Measurements from ENCODE around the gene GUCD1. TPM values are rescaled to one million over a fixed set of nuclear protein-coding genes. Genes with fewer than 3 reads are reported as not detected.
"Not testable (repeated sequence)": the region's sequence is repeated elsewhere in the genome, so short reads cannot be mapped to it uniquely, and the experiment has no call there.

Gene GUCD1
- total RNA-seq, 1 donor from 2014 or later, result 84.7 TPM

DNA sequence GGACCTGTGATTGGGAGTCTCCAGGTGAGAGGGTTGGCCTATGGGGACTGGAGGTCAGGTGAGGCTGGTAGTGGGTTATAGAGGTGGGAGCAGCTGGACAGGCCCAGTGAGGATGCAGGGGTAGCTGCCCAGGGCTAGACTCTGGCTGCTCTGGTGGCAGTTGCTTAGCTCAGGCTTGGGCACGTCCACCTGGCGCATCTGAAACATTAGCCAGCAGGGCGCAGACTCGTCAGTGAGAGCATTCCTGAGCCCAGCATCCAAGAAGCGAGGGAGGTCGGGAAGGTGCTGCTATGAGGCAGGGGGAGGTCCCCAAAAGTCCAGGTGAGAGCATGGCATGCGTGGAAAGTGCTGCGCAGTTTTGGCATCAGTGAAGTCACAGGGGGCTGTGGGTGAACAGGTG lies 44.6 kb upstream of the GUCD1 start:
- no peak overlapping the region for H3K4me3 Mint-ChIP-seq (ENCODE audit: unreplicated experiment)
- DNase-seq (ENCODE audit: low spot score), result no peak
- no peak overlapping the region for H3K27ac Mint-ChIP-seq (ENCODE audit: unreplicated experiment)
- no peak for TF ChIP-seq CTCF (IDR thresholded peaks at IDR 0.05)
- peaks cover 10% of the 10 kb centered on the region for H3K4me1 Mint-ChIP-seq (ENCODE audit: low read depth)
- H3K27me3 Mint-ChIP-seq (ENCODE audit: low read depth), result no peaks in the 10 kb centered on the region
- no peaks in the 10 kb centered on the region for H3K36me3 Mint-ChIP-seq (ENCODE audit: low read depth)
- H3K9me3 Mint-ChIP-seq (ENCODE audit: low read depth), result no peaks in the 10 kb centered on the region

DNA sequence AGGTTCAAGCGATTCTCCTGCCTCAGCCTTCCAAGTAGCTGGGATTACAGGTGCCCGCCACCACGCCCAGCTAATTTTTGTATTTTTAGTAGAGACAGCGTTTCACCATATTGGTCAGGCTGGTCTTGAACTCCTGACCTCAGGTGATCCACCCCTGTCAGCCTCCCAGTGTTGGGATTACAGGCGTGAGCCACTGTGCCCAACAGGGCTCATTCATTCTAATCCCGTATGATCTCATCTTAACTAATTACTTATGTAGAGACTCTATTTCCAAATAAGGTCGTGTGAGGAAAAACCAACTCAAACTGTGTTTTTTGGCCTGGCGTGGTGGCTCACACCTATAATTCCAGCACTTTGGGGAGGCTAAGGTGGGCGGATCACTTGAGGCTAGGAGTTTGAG lies 42.1 kb upstream of the GUCD1 start:
- peak; percentile 9 for DNase-seq (ENCODE audit: low spot score)
- not testable (repeated sequence) for H3K27ac Mint-ChIP-seq (ENCODE audit: unreplicated experiment); H3K4me1 Mint-ChIP-seq (ENCODE audit: low read depth); H3K9me3 Mint-ChIP-seq (ENCODE audit: low read depth); H3K36me3 Mint-ChIP-seq (ENCODE audit: low read depth); H3K27me3 Mint-ChIP-seq (ENCODE audit: low read depth); H3K4me3 Mint-ChIP-seq (ENCODE audit: unreplicated experiment)

GRCh38 chr22:24595863-24596262 lies 40.9 kb upstream of the GUCD1 start:
- H3K9me3 Mint-ChIP-seq (ENCODE audit: low read depth), result no peaks in the 10 kb centered on the region
- no peak for TF ChIP-seq CTCF (IDR thresholded peaks at IDR 0.05)
- peak; percentile 38 for DNase-seq (ENCODE audit: low spot score)
- peaks cover 9% of the 10 kb centered on the region for H3K4me1 Mint-ChIP-seq (ENCODE audit: low read depth)
- no peak overlapping the region for H3K4me3 Mint-ChIP-seq (ENCODE audit: unreplicated experiment)
- H3K27me3 Mint-ChIP-seq (ENCODE audit: low read depth), result no peaks in the 10 kb centered on the region
- no peak overlapping the region for H3K27ac Mint-ChIP-seq (ENCODE audit: unreplicated experiment)
- H3K36me3 Mint-ChIP-seq (ENCODE audit: low read depth), result no peaks in the 10 kb centered on the region

GRCh38 chr22:24595228-24595627 lies 40.3 kb upstream of the GUCD1 start:
- no peak for TF ChIP-seq CTCF (IDR thresholded peaks at IDR 0.05)
- Mint-ChIP-seq H3K36me3 (ENCODE audit: low read depth) (no peaks in the 10 kb centered on the region), H3K27ac (ENCODE audit: unreplicated experiment) (no peak overlapping the region), H3K27me3 (ENCODE audit: low read depth) (no peaks in the 10 kb centered on the region), H3K4me3 (ENCODE audit: unreplicated experiment) (no peak overlapping the region), H3K9me3 (ENCODE audit: low read depth) (no peaks in the 10 kb centered on the region), H3K4me1 (ENCODE audit: low read depth) (peaks cover 9% of the 10 kb centered on the region)
- no peak for DNase-seq (ENCODE audit: low spot score)

DNA sequence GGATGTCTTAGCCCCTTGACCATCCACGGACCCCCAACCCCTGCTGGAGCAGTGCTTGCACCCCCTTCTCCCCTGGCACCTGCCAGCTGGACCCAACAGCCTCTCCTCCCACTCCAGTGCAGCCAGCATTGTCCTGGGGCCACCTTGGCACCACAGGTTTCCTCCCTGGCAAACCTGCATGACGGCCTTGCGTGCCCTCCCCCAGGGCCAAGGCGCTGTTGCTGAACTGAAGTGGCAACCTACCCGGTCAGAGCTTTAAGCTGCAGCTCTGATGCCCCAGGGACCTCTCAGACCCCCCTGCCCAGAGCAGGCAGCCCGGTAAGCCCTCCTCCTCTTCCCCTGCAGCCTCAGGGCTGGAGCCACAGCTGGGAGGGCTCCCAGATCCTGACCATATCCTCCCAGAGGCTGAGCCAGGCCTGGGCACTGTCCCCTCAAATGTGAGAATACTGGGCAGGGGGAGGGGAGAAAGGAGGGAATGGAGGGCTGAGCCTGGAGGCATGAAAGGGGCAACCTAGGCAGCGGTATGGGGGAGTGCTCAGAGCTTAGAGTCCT lies 39.7 kb upstream of the GUCD1 start:
- DNase-seq (ENCODE audit: low spot score), result no peak
- Mint-ChIP-seq H3K36me3 (ENCODE audit: low read depth) (no peaks in the 10 kb centered on the region), H3K4me3 (ENCODE audit: unreplicated experiment) (no peak overlapping the region)

More for the DNA sequence above, 39.7 kb upstream of the GUCD1 start:
- Mint-ChIP-seq H3K9me3 (ENCODE audit: low read depth) (no peaks in the 10 kb centered on the region), H3K27me3 (ENCODE audit: low read depth) (no peaks in the 10 kb centered on the region), H3K27ac (ENCODE audit: unreplicated experiment) (no peak overlapping the region), H3K4me1 (ENCODE audit: low read depth) (peaks cover 9% of the 10 kb centered on the region)
- TF ChIP-seq CTCF (IDR thresholded peaks at IDR 0.05), result no peak
